Pons (tissue), 1 donor: ENCODE data around the gene GLRX.
A peak's percentile ranks its signal among the peaks of the same experiment; 100 is the strongest.
"Not testable (repeated sequence)": the region's sequence is repeated elsewhere in the genome, so short reads cannot be mapped to it uniquely, and the experiment has no call there.

Source experiments
- DNase-seq: peaks from one replicate; pipeline ENCODE4 v3.0.0-alpha.2; 2016; ENCODE audit warnings: low spot score

The GLRX gene

GRCh38 chr5:95826949-95827891 lies 4.7 kb upstream of the GLRX start:
- DNase-seq = no peak

- DNase-seq = no peak
Observed at GRCh38 chr5:95825495-95825894, 3.0 kb upstream of the GLRX start.

- no peak for DNase-seq
Observed at GRCh38 chr5:95824747-95825146, 2.2 kb upstream of the GLRX start.

- peak; percentile 59 for DNase-seq
Observed at GRCh38 chr5:95823738-95824609, 1.4 kb upstream of the GLRX start.

- DNase-seq = no peak
Observed at GRCh38 chr5:95823218-95823737, 752 bp upstream of the GLRX start.

- DNase-seq = peak; percentile 45
Observed at GRCh38 chr5:95822043-95822541, 434 bp downstream of the GLRX start.

GRCh38 chr5:95821110-95822021 lies 1.2 kb downstream of the GLRX start:
- DNase-seq = no peak

- DNase-seq = peak; percentile 84
Observed at GRCh38 chr5:95818181-95819147, 4.1 kb downstream of the GLRX start.

GRCh38 chr5:95817430-95817829 lies 5.1 kb downstream of the GLRX start:
- no peak for DNase-seq

- DNase-seq = no peak
Observed at GRCh38 chr5:95816776-95817175, 5.8 kb downstream of the GLRX start.

- DNase-seq = no peak
Observed at GRCh38 chr5:95816341-95816740, 6.2 kb downstream of the GLRX start.

GRCh38 chr5:95815155-95815729 lies 7.3 kb downstream of the GLRX start:
- DNase-seq = no peak

- DNase-seq = not testable (repeated sequence)
Observed at GRCh38 chr5:95813035-95813434, 9.5 kb downstream of the GLRX start.

GRCh38 chr5:95812074-95812471 lies 10.5 kb downstream of the GLRX start:
- no peak for DNase-seq

- DNase-seq = not testable (repeated sequence)
Observed at GRCh38 chr5:95811461-95812073, 11.0 kb downstream of the GLRX start.

- not testable (repeated sequence) for DNase-seq
Observed at GRCh38 chr5:95811126-95811423, 11.5 kb downstream of the GLRX start.

GRCh38 chr5:95810305-95811125 lies 12.0 kb downstream of the GLRX start:
- no peak for DNase-seq

- DNase-seq = peak; percentile 32
Observed at GRCh38 chr5:95809414-95809960, 13.0 kb downstream of the GLRX start.
